ENCODE data around the gene DNASE1L2.
A peak's percentile ranks its signal among the peaks of the same experiment; 100 is the strongest.

DNASE1L2 gene

GRCh38 chr16:2212362-2213324 lies 23.6 kb upstream of the DNASE1L2 start (continued):
- TF ChIP-seq ZBTB44 (tag by site-specific recombination; IDR thresholded peaks at IDR 0.05) (0 out of 2 replicates have a peak, but pooled peaks have one; percentile 7), ZNF768 (tag by site-specific recombination; IDR thresholded peaks at IDR 0.05) (0 out of 2 replicates have a peak, but pooled peaks have one; percentile 27), ZFHX2 (tag by site-specific recombination; conservative IDR thresholded peaks at IDR 0.05) (0 out of 2 replicates have a peak, but pooled peaks have one; percentile 17)

GRCh38 chr16:2213817-2214718 lies 22.2 kb upstream of the DNASE1L2 start:
- CTCF ChIA-PET = interaction anchor here (0.6 to 1.6 kb wide), 4 partner anchors 16 to 210 kb away, joined by 3 to 7 read pairs (median 4); partner anchors contain the start of genes DNASE1L2 and ECI1
- Histone ChIP-seq H3K4me3 (ENCODE audit: low read depth, low read length) (peak overlapping the region; percentile 78), H3K27ac (ENCODE audit: extremely low read depth, low read depth, low read length) (peak overlapping the region; percentile 94), H3K36me3 (ENCODE audit: control insufficient read depth in 2 of 2, insufficient read depth in 1 of 2, low read length in 2 of 2) (peaks cover 0 to 31% of the 10 kb centered on the region in 2 experiments; a peak in 1 of 3 replicates), H3K9me3 (ENCODE audit: control insufficient read depth, insufficient read depth, low read depth, low read length) (no peaks in the 10 kb centered on the region), H3K4me1 (ENCODE audit: control insufficient read depth, insufficient read depth, low read length) (0 out of 2 replicates have a peak, but pooled peaks cover 2% of the 10 kb centered on the region)
- POLR2A ChIA-PET = interaction anchor here (0.5 to 2.0 kb wide), 19 partner anchors 8 to 1059 kb away, joined by 3 to 22 read pairs (median 5); partner anchors contain the start of genes DNASE1L2, E4F1, ECI1 and MLST8
- TF ChIP-seq ZNF670 (tag by site-specific recombination; IDR thresholded peaks at IDR 0.05; ENCODE audit: low read depth) = no peak
- TF ChIP-seq GLI2 (tag by site-specific recombination; IDR thresholded peaks at IDR 0.05; ENCODE audit: borderline replicate concordance, low read depth) = no peak
- no peak for TF ChIP-seq ZNF624 (tag by site-specific recombination; IDR thresholded peaks at IDR 0.05)
- TF ChIP-seq ZNF660 (tag by site-specific recombination; IDR thresholded peaks at IDR 0.05) = 0 out of 2 replicates have a peak, but pooled peaks have one; percentile 44
- no peak for TF ChIP-seq HOXA7 (CRISPR knock-in tag; IDR thresholded peaks at IDR 0.05; ENCODE audit: borderline replicate concordance)
- TF ChIP-seq ZNF10 (tag by site-specific recombination; IDR thresholded peaks at IDR 0.05) = no peak
- TF ChIP-seq ZNF623 (tag by site-specific recombination; IDR thresholded peaks at IDR 0.05) = no peak
- TF ChIP-seq ZNF514 (tag by site-specific recombination; IDR thresholded peaks at IDR 0.05) = no peak
- no peak for TF ChIP-seq ZNF521 (tag by site-specific recombination; IDR thresholded peaks at IDR 0.05)
- no peak for TF ChIP-seq ZNF707 (tag by site-specific recombination; IDR thresholded peaks at IDR 0.05)
- no peak for TF ChIP-seq TCF7L2 (IDR thresholded peaks at IDR 0.05; ENCODE audit: borderline replicate concordance, low read depth, low read length)
- no peak for TF ChIP-seq ZNF677 (tag by site-specific recombination; IDR thresholded peaks at IDR 0.05)
- TF ChIP-seq ZNF335 (tag by site-specific recombination; conservative IDR thresholded peaks at IDR 0.05) = peak; percentile 38
- no peak for TF ChIP-seq YY1 (tag by site-specific recombination; IDR thresholded peaks at IDR 0.05)
- no peak for TF ChIP-seq ZNF645 (tag by site-specific recombination; IDR thresholded peaks at IDR 0.05)
- TF ChIP-seq ZFP37 (tag by site-specific recombination; IDR thresholded peaks at IDR 0.05) = no peak
- no peak for TF ChIP-seq ZNF37A (tag by site-specific recombination; IDR thresholded peaks at IDR 0.05)
- no peak for TF ChIP-seq ZNF280C (tag by site-specific recombination; IDR thresholded peaks at IDR 0.05)
- TF ChIP-seq ZNF24 (tag by site-specific recombination; IDR thresholded peaks at IDR 0.05) = no peak
- no peak for TF ChIP-seq ZNF768 (tag by site-specific recombination; IDR thresholded peaks at IDR 0.05)
- no peak for TF ChIP-seq ZNF529 (tag by site-specific recombination; IDR thresholded peaks at IDR 0.05; ENCODE audit: insufficient replicate concordance)
- peak; percentile 73 for TF ChIP-seq ZBTB48 (tag by site-specific recombination; IDR thresholded peaks at IDR 0.05)
- no peak for TF ChIP-seq ZNF391 (tag by site-specific recombination; IDR thresholded peaks at IDR 0.05; ENCODE audit: borderline replicate concordance, low read depth)
- TF ChIP-seq BCL11A (tag by site-specific recombination; IDR thresholded peaks at IDR 0.05; ENCODE audit: low read depth) = no peak
- 0 out of 2 replicates have a peak, but pooled peaks have one; percentile 29 for TF ChIP-seq EGR2 (tag by site-specific recombination; IDR thresholded peaks at IDR 0.05; ENCODE audit: low read depth)

Measured in HEK293 (cell line).